GM19463 (cell line): ENCODE results near the gene AADACL4.
"Not testable (repeated sequence)": the region's sequence is repeated elsewhere in the genome, so short reads cannot be mapped to it uniquely, and the experiment has no call there.

Experiments
- ATAC-seq: cut with Tn5 transposase; IDR thresholded peaks from one replicate; pipeline ENCODE4 v1.9.1; 2021; ENCODE audit warnings: mild to moderate bottlenecking, moderate library complexity; ENCODE audit not compliant: unreplicated experiment

AADACL4 gene

GRCh38 chr1:12709091-12709491, 65.2 kb downstream of the AADACL4 start:
- ATAC-seq, result no peak

GRCh38 chr1:12709696-12710095, 65.8 kb downstream of the AADACL4 start:
- ATAC-seq, result no peak

GRCh38 chr1:12711536-12711935, 67.7 kb downstream of the AADACL4 start:
- no peak for ATAC-seq

GRCh38 chr1:12712076-12712475, 68.2 kb downstream of the AADACL4 start:
- ATAC-seq, result no peak

- ATAC-seq, result no peak
Observed at GRCh38 chr1:12712929-12713328, 69.0 kb downstream of the AADACL4 start.

- not testable (repeated sequence) for ATAC-seq
Observed at GRCh38 chr1:12713651-12714050, 69.8 kb downstream of the AADACL4 start.

GRCh38 chr1:12714710-12715475, 71.0 kb downstream of the AADACL4 start:
- no peak for ATAC-seq

- no peak for ATAC-seq
Observed at GRCh38 chr1:12715896-12716437, 72.1 kb downstream of the AADACL4 start, which contains the start of gene AADACL3. Gene AADACL3 (plus strand): TSS chr1:12716110. CDS start chr1:12716177, 67 bp downstream.
